NK-92 (cell line): ENCODE measurements around the gene CNN3.

Experiments used
- DNase-seq: peaks from one replicate; lab custom pipeline; 2025; ENCODE audit not compliant: unreplicated experiment; lab: John Stamatoyannopoulos, UW

The CNN3 gene

GRCh38 chr1:94888201-94888600 lies 38.7 kb downstream of the CNN3 start:
- DNase-seq: no peak

- DNase-seq: no peak
Measured at GRCh38 chr1:94887603-94888171, 39.2 kb downstream of the CNN3 start.

GRCh38 chr1:94887106-94887505 lies 39.8 kb downstream of the CNN3 start:
- no peak for DNase-seq

- DNase-seq: no peak
Measured at GRCh38 chr1:94886361-94886760, 40.5 kb downstream of the CNN3 start.

- no peak for DNase-seq
Measured at GRCh38 chr1:94884507-94884906, 42.4 kb downstream of the CNN3 start.

- no peak for DNase-seq
Measured at GRCh38 chr1:94884106-94884505, 42.8 kb downstream of the CNN3 start.

- DNase-seq: no peak
Measured at GRCh38 chr1:94883691-94884090, 43.2 kb downstream of the CNN3 start.

GRCh38 chr1:94878329-94878728 lies 48.6 kb downstream of the CNN3 start:
- DNase-seq: no peak

GRCh38 chr1:94876362-94876761 lies 50.5 kb downstream of the CNN3 start:
- no peak for DNase-seq

- no peak for DNase-seq
Measured at GRCh38 chr1:94875794-94876193, 51.1 kb downstream of the CNN3 start.

GRCh38 chr1:94874423-94874822 lies 52.5 kb downstream of the CNN3 start:
- no peak for DNase-seq

- no peak for DNase-seq
Measured at GRCh38 chr1:94873520-94874351, 53.2 kb downstream of the CNN3 start.

- no peak for DNase-seq
Measured at GRCh38 chr1:94872771-94873495, 54.0 kb downstream of the CNN3 start.

GRCh38 chr1:94871031-94871430 lies 55.9 kb downstream of the CNN3 start:
- DNase-seq: no peak

- no peak for DNase-seq
Measured at GRCh38 chr1:94866164-94866807, 60.6 kb downstream of the CNN3 start.

GRCh38 chr1:94865360-94865759 lies 61.5 kb downstream of the CNN3 start:
- DNase-seq: no peak

GRCh38 chr1:94864821-94865220 lies 62.1 kb downstream of the CNN3 start:
- DNase-seq: no peak

- no peak for DNase-seq
Measured at GRCh38 chr1:94863919-94864318, 63.0 kb downstream of the CNN3 start.

GRCh38 chr1:94863297-94863911 lies 63.5 kb downstream of the CNN3 start:
- DNase-seq: no peak

GRCh38 chr1:94862718-94863117 lies 64.2 kb downstream of the CNN3 start:
- no peak for DNase-seq

GRCh38 chr1:94859174-94859573 lies 67.7 kb downstream of the CNN3 start:
- no peak for DNase-seq
